ENCODE data around the gene DCST1. TPM values are rescaled to one million over a fixed set of nuclear protein-coding genes. Genes with fewer than 3 reads are reported as not detected.

The DCST1 gene
- total and polyA plus RNA-seq, 2 donors (not counting 1 experiment from before 2014, with no cell fraction given), result 0.22 TPM; not detected in 1

GRCh38 chr1:155007251-155007828, 26.3 kb upstream of the DCST1 start:
- Histone ChIP-seq H3K27ac (ENCODE audit: low read length in 2 of 2) (peak overlapping the region; percentile 60 to 80), H3K9me3 (ENCODE audit: control extremely low read depth in 1 of 3, control insufficient read depth in 2 of 3, insufficient read depth in 1 of 3, low read length in 2 of 3) (no peaks in the 10 kb centered on the region), H3K4me2 (replicated peaks; ENCODE audit: low read depth, low read length, poor library complexity, severe bottlenecking) (peak overlapping the region; percentile 96), H3K4me1 (ENCODE audit: control insufficient read depth in 2 of 2, insufficient read depth in 2 of 2, low read length in 2 of 2) (peaks cover 85 to 87% of the 10 kb centered on the region in 2 donors), H3K9ac (ENCODE audit: low read length) (no peak overlapping the region), H3K36me3 (replicated peaks in 1 of 2; ENCODE audit: control extremely low read depth in 1 of 2, control insufficient read depth in 1 of 2, extremely low read depth in 1 of 2, insufficient read depth in 2 of 2, low read length in 1 of 2) (peaks cover 0 to 10% of the 10 kb centered on the region in 2 experiments), H2AFZ (ENCODE audit: insufficient read depth, low read depth, low read length, poor library complexity, severe bottlenecking) (no peak overlapping the region), H4K20me1 (ENCODE audit: control insufficient read depth, insufficient read depth, low read length, poor library complexity, severe bottlenecking) (peaks cover 29% of the 10 kb centered on the region), H3K4me3 (ENCODE audit: control extremely low read depth in 1 of 5, extremely low read depth in 1 of 5, insufficient read depth in 1 of 5, low read depth in 2 of 5, low read length in 4 of 5) (peak overlapping the region in 1 of 5 experiments; percentile 23), H3K79me2 (ENCODE audit: control insufficient read depth, insufficient read depth, low read length) (peaks cover 66% of the 10 kb centered on the region), H3K27me3 (replicated peaks in 1 of 4; ENCODE audit: control extremely low read depth in 1 of 4, control insufficient read depth in 3 of 4, insufficient read depth in 4 of 4, low read length in 3 of 4) (no peaks in the 10 kb centered on the region)
- DNase-seq (no peak), ATAC-seq (ENCODE audit: low read depth) (no peak)
- POLR2A ChIA-PET, result interaction anchor here (0.7 to 2.4 kb wide), 2 partner anchors 9 to 79 kb away, joined by 3 to 17 read pairs; no protein-coding TSS in a partner anchor
- intact Hi-C loops (cut with micrococcal nuclease), result no loop called here
- Mint-ChIP-seq H3K27ac (peak overlapping the region; percentile 86), H3K4me3 (no peak overlapping the region), H3K27me3 (no peaks in the 10 kb centered on the region), H3K9me3 (ENCODE audit: insufficient read depth) (no peaks in the 10 kb centered on the region), H3K4me1 (peaks cover 70% of the 10 kb centered on the region)
- 85% methylated on average over 4 of the region's 6 CpGs for WGBS (ENCODE audit: insufficient coverage)
- CTCF ChIA-PET, result interaction anchor here (1.4 to 18.4 kb wide), 4 partner anchors 7 to 78 kb away, joined by 3 to 295 read pairs (median 150); partner anchors contain the start of genes LENEP and ZBTB7B
- TF ChIP-seq CTCF (IDR thresholded peaks at IDR 0.05) (no peak), EZH2 (IDR thresholded peaks at IDR 0.05; ENCODE audit: borderline replicate concordance, insufficient read depth, low read depth, low read length, poor library complexity, severe bottlenecking) (no peak)

Measured in B cell (primary cell).